Measurements from ENCODE around the gene MAP4. TPM values are rescaled to one million over a fixed set of nuclear protein-coding genes. Genes with fewer than 3 reads are reported as not detected.
A peak's percentile ranks its signal among the peaks of the same experiment; 100 is the strongest.

The MAP4 gene
- total and polyA plus RNA-seq, 2 of the 13 experiments (the other 11 are each of a cell fraction or from before 2014, with no cell fraction given) = 33.1 to 38.7 TPM

DNA sequence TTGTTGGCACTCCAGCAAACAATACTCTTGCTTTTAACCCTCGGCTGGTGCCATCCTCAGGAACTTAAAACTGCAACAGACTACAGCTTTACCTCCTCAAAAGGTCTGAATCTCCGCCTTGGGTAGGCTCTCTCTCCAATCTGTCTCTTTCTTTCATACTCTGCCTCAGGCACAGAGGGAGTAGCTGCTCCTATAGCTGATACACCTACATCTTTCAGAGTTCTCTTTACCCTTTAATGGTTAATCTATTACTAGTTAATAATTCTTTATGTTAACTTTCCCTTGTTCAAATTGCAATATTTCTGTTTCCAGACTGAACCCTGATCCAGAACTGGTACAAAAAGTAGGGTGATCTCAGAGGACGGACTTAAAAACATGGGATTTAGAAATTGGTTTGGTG, 66.2 kb downstream of the MAP4 start:
- DNase-seq (ENCODE audit: low spot score) = peak; percentile 27
- peak overlapping the region in 1 of 3 experiments; percentile 6; a peak in 2 of 6 replicates for H3K4me3 ChIP-seq (replicated peaks in 1 of 3; ENCODE audit: insufficient read depth in 1 of 3, low read depth in 2 of 3, low read length in 3 of 3)
- BruUV-seq (replicated peaks) = no TSS peak
- no peaks in the 10 kb centered on the region for H3K9me3 ChIP-seq (ENCODE audit: low read length)
- H3K4me1 ChIP-seq (ENCODE audit: insufficient read depth, low read length) = peaks cover 51% of the 10 kb centered on the region
- H3K4me2 ChIP-seq (ENCODE audit: low read depth, low read length) = peak overlapping the region; percentile 65
- peaks cover 11% of the 10 kb centered on the region for H3K79me2 ChIP-seq (ENCODE audit: insufficient read depth, low read length)
- TF ChIP-seq ZNF605 (CRISPR knock-in tag; IDR thresholded peaks at IDR 0.05) (0 out of 2 replicates have a peak, but pooled peaks have one; percentile 28), CBX2 (IDR thresholded peaks at IDR 0.05; ENCODE audit: low read depth, low read length) (no peak), CBX2 (CRISPR knock-in tag; IDR thresholded peaks at IDR 0.05; ENCODE audit: low read depth) (no peak), ZNF652 (CRISPR knock-in tag; IDR thresholded peaks at IDR 0.05; ENCODE audit: borderline replicate concordance, low read depth) (peak; percentile 50; the same call in 1 of the 2 replicates), GPN1 (CRISPR knock-in tag; IDR thresholded peaks at IDR 0.05; ENCODE audit: borderline replicate concordance) (no peak), MEF2D (CRISPR knock-in tag; IDR thresholded peaks at IDR 0.05) (no peak), NCOR1 (IDR thresholded peaks at IDR 0.05; ENCODE audit: borderline replicate concordance, low read length) (peak; percentile 35; the same call in 1 of the 2 replicates), ZMYM4 (CRISPR knock-in tag; IDR thresholded peaks at IDR 0.05) (0 out of 2 replicates have a peak, but pooled peaks have one; percentile 21), AHR (CRISPR knock-in tag; IDR thresholded peaks at IDR 0.05) (no peak)
- TF ChIP-seq, protein P1, sequence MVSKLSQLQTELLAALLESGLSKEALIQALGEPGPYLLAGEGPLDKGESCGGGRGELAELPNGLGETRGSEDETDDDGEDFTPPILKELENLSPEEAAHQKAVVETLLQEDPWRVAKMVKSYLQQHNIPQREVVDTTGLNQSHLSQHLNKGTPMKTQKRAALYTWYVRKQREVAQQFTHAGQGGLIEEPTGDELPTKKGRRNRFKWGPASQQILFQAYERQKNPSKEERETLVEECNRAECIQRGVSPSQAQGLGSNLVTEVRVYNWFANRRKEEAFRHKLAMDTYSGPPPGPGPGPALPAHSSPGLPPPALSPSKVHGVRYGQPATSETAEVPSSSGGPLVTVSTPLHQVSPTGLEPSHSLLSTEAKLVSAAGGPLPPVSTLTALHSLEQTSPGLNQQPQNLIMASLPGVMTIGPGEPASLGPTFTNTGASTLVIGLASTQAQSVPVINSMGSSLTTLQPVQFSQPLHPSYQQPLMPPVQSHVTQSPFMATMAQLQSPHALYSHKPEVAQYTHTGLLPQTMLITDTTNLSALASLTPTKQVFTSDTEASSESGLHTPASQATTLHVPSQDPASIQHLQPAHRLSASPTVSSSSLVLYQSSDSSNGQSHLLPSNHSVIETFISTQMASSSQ (IDR thresholded peaks at IDR 0.05; ENCODE audit: low read depth) = peak; percentile 49; the same call in 1 of the 2 replicates
- TF ChIP-seq, protein P1 (CRISPR knock-in tag; IDR thresholded peaks at IDR 0.05; ENCODE audit: borderline replicate concordance) = no peak; the same call in 1 of the 2 replicates
- TF ChIP-seq, protein P2, sequence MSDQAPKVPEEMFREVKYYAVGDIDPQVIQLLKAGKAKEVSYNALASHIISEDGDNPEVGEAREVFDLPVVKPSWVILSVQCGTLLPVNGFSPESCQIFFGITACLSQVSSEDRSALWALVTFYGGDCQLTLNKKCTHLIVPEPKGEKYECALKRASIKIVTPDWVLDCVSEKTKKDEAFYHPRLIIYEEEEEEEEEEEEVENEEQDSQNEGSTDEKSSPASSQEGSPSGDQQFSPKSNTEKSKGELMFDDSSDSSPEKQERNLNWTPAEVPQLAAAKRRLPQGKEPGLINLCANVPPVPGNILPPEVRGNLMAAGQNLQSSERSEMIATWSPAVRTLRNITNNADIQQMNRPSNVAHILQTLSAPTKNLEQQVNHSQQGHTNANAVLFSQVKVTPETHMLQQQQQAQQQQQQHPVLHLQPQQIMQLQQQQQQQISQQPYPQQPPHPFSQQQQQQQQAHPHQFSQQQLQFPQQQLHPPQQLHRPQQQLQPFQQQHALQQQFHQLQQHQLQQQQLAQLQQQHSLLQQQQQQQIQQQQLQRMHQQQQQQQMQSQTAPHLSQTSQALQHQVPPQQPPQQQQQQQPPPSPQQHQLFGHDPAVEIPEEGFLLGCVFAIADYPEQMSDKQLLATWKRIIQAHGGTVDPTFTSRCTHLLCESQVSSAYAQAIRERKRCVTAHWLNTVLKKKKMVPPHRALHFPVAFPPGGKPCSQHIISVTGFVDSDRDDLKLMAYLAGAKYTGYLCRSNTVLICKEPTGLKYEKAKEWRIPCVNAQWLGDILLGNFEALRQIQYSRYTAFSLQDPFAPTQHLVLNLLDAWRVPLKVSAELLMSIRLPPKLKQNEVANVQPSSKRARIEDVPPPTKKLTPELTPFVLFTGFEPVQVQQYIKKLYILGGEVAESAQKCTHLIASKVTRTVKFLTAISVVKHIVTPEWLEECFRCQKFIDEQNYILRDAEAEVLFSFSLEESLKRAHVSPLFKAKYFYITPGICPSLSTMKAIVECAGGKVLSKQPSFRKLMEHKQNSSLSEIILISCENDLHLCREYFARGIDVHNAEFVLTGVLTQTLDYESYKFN (CRISPR knock-in tag; conservative IDR thresholded peaks at IDR 0.05) = peak; percentile 30; the same call in 1 of the 2 replicates
- WGBS (ENCODE audit: low lambda C conversion rate) = 45% methylated on average over 3 of the region's 3 CpGs
- ChIA-PET CTCF (ENCODE audit: low intra/inter-chr PET ratio, low total read pairs) (no interaction called here), POLR2A (interaction anchor here (0.7 to 1.0 kb wide), 2 partner anchors 11 to 60 kb away, joined by 3 to 4 read pairs; no protein-coding TSS in a partner anchor)
- peak overlapping the region; percentile 63 for H3K27ac ChIP-seq (ENCODE audit: extremely low read length, insufficient read depth, low read length)
- H3K27me3 ChIP-seq (ENCODE audit: control insufficient read depth in 1 of 2, insufficient read depth in 2 of 2, low read length in 2 of 2) = no peaks in the 10 kb centered on the region
- in situ Hi-C loops (cut with HindIII; ENCODE audit: extremely low pct_ligation_motif_present, low pct_unique_long_range_greater_than_20kb) (no loop called here), intact Hi-C loops (cut with micrococcal nuclease; ENCODE audit: unreplicated experiment) (no loop called here)
- peak; percentile 73 for ATAC-seq
- peak overlapping the region; percentile 17; the same call in 1 of the 2 replicates for H3K9ac ChIP-seq (ENCODE audit: insufficient read depth, low read depth, low read length)
- H4K20me1 ChIP-seq (ENCODE audit: insufficient read depth, low read length) = no peaks in the 10 kb centered on the region
- no peak for FAIRE-seq
- H2AFZ ChIP-seq (ENCODE audit: low read length) = no peak overlapping the region
- H3K36me3 ChIP-seq (replicated peaks in 1 of 2; ENCODE audit: control insufficient read depth in 1 of 2, insufficient read depth in 2 of 2, low read length in 2 of 2) = peaks cover 0 to 1% of the 10 kb centered on the region in 2 experiments; a peak in 2 of 5 replicates
